BE2C (cell line): ENCODE results near the gene PPP6R3.

ENCODE experiments used
- DNase-seq: peaks from one replicate; pipeline ENCODE4 v3.0.0-alpha.2; 2020
- H3K27me3 ChIP-seq: fragments of 250-450 bp; sonication (Bioruptor Pico); 2 replicates; pipeline ENCODE4 v1.5.1; 2020; ENCODE audit warnings: mild to moderate bottlenecking
- H3K36me3 ChIP-seq: fragments of 250-450 bp; sonication (Bioruptor Pico); 2 replicates; pipeline ENCODE4 v1.5.1; 2020; ENCODE audit warnings: mild to moderate bottlenecking
- H3K4me1 ChIP-seq: fragments of 250-450 bp; sonication (Bioruptor Pico); 2 replicates; pipeline ENCODE4 v1.5.1; 2020
- H3K4me3 ChIP-seq: 2 replicates; pipeline ENCODE4 v1.5.1; 2011; ENCODE audit warnings: low read depth, low read length
- H3K9me3 ChIP-seq: fragments of 250-450 bp; sonication (Bioruptor Pico); 2 replicates; pipeline ENCODE4 v1.5.1; 2020
- TF ChIP-seq, protein P1 (sequence below): IDR thresholded peaks from 2 replicates; pipeline ENCODE4 v1.5.1; 2012; ENCODE audit warnings: mild to moderate bottlenecking, low read depth, low read length

The PPP6R3 gene

DNA sequence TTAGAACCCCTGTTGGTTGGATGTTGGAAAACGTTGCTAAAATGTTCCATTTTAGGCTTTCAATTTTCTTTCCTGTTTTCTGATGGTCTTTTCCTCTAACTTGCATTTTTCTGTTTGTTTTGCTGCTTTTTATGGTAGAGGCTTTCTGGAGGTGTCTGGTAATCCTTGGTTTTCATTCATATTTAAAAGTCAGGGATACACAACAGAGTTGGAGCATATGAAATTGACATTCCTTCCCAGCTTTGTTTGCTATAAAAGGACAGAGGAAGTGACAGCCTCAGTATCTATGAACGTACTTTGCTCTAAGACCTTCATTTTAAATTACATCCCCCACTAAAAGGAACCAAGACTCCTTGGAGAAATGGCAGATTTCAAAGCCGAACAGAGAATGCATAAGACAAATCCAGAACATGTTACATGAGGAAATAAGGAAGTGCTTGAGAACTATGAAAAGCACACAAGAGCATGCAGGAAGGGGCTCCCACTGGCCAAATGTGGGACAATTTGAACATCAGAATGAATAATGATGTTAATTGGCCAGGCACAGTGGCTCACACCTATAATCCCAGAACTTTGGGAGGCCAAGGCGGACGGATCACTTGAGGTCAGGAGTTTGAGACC lies 56.7 kb downstream of the PPP6R3 start:
- Histone ChIP-seq H3K9me3 (no peaks in the 10 kb centered on the region), H3K4me3 (no peak overlapping the region), H3K27me3 (no peaks in the 10 kb centered on the region), H3K4me1 (no peaks in the 10 kb centered on the region), H3K36me3 (peaks cover 46% of the 10 kb centered on the region)
- no peak for DNase-seq
- TF ChIP-seq, protein P1, sequence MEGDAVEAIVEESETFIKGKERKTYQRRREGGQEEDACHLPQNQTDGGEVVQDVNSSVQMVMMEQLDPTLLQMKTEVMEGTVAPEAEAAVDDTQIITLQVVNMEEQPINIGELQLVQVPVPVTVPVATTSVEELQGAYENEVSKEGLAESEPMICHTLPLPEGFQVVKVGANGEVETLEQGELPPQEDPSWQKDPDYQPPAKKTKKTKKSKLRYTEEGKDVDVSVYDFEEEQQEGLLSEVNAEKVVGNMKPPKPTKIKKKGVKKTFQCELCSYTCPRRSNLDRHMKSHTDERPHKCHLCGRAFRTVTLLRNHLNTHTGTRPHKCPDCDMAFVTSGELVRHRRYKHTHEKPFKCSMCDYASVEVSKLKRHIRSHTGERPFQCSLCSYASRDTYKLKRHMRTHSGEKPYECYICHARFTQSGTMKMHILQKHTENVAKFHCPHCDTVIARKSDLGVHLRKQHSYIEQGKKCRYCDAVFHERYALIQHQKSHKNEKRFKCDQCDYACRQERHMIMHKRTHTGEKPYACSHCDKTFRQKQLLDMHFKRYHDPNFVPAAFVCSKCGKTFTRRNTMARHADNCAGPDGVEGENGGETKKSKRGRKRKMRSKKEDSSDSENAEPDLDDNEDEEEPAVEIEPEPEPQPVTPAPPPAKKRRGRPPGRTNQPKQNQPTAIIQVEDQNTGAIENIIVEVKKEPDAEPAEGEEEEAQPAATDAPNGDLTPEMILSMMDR: no peak

DNA sequence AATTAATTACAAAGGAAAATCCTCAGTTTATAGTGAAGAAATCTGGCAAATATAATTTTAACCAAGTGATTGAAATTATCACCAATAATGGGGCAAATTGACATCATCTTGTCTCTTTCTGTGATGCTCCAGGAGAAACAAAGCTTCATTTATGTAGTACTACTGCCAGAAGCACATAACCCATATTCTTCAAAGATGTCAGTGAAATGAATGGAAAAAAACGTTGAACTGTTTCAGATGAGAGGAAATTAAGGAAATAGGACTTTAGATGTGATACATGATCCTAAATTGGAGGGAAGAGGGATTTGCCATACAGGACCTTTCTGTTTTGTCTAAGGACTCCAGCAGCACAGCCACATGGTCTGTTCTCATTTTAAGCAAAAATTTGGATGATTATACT lies 57.6 kb downstream of the PPP6R3 start:
- Histone ChIP-seq H3K4me3 (no peak overlapping the region), H3K27me3 (no peaks in the 10 kb centered on the region), H3K4me1 (no peaks in the 10 kb centered on the region), H3K9me3 (no peaks in the 10 kb centered on the region), H3K36me3 (peaks cover 56% of the 10 kb centered on the region)
- TF ChIP-seq, protein P1: no peak
- no peak for DNase-seq

DNA sequence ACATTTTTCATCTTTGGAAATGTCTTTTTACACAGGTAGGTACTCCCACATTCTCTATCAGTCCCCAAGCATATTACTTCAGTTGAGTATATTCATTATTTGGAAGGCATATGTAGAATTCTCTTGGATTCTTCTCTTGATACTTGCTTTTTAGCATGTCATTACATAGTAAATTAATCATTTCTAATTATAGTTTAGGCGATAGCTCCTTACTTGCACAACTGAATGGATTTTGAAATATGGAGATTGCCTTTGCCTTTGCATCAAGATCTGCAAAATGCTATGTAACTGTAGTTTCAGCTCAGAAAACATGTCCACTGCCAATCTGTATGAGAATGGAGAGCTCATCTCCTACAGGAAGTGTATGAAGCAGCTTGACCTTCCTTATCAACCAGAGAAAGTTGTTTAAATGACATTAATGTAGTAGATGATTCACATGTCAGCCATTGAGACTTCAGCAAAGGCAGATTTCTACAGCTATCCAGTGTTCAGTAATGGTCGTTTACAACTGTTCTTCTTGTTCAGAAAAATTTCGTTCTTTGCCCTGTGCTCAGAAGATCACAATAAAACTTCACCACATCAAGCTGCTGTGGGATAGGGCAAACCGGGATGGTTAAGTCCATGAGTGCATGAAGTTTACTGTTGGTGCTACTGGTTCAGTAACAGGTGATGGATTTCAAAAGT lies 61.6 kb downstream of the PPP6R3 start:
- no peaks in the 10 kb centered on the region for H3K9me3 ChIP-seq
- no peak for DNase-seq
- TF ChIP-seq, protein P1: no peak
- no peak overlapping the region for H3K4me3 ChIP-seq
- no peaks in the 10 kb centered on the region for H3K27me3 ChIP-seq
- peaks cover 78% of the 10 kb centered on the region for H3K36me3 ChIP-seq
- H3K4me1 ChIP-seq: no peaks in the 10 kb centered on the region

DNA sequence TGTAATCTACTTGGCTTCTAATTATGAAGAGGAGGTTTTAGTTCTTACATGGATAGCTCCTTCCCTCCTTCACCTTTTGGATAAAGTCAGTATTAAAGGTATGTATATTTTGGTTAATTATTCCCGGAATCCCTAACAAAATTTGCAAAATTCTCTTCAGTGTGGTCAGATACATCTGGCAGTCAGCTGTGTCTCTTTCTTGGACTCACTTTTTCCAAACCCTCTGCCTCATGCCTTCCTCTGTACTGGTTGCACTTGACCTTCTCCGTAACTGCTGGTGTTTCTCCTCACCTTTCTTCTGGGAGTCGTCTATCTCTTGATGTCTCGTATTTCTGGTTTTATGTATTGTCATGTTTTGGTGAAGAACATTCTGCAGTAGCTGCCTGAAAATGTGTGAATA lies 62.5 kb downstream of the PPP6R3 start:
- Histone ChIP-seq H3K4me1 (no peaks in the 10 kb centered on the region), H3K4me3 (no peak overlapping the region), H3K27me3 (no peaks in the 10 kb centered on the region), H3K36me3 (peaks cover 82% of the 10 kb centered on the region), H3K9me3 (no peaks in the 10 kb centered on the region)
- no peak for DNase-seq
- TF ChIP-seq, protein P1: no peak

DNA sequence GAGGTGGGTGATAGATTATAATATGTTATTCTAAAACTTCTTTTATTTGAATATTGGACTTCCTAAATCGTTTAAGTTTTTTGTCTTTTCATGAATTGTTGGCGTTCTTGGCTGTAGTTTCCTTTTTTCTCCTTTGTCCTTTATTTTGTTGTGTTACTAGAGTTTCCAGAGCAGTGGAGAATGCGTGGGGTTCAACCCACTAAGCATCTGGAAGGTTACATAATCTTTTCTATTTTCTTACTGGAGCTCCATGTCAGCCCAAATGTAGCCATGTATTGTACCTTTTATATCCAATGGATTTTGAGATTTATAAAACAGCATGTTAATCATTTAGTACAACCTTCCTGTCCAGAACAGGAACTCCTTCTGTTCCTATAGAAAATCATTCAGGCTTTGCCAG lies 63.2 kb downstream of the PPP6R3 start:
- no peaks in the 10 kb centered on the region for H3K27me3 ChIP-seq
- TF ChIP-seq, protein P1: no peak
- peaks cover 89% of the 10 kb centered on the region for H3K36me3 ChIP-seq
- no peaks in the 10 kb centered on the region for H3K4me1 ChIP-seq
- H3K4me3 ChIP-seq: no peak overlapping the region
- H3K9me3 ChIP-seq: no peaks in the 10 kb centered on the region
- no peak for DNase-seq

DNA sequence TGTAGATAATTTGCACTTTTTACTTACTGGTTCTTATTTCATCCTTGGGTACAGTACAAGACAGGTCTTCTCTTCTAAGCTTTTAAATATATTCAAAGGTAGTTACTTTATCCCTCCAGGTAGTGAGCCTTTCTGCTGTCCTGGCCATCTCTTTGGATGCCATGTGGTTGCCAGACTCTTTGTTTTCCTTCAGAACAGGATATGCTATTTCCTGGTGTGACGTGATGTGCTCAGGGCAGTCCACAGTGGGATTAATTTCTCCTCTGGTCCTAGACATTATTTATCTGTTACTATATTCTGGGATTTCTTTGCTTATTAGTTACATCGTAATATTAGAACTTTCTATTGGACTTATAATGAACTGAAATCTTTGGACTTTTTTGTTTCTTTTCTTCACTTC lies 63.7 kb downstream of the PPP6R3 start:
- TF ChIP-seq, protein P1: no peak
- peaks cover 90% of the 10 kb centered on the region for H3K36me3 ChIP-seq
- H3K9me3 ChIP-seq: no peaks in the 10 kb centered on the region
- H3K4me3 ChIP-seq: no peak overlapping the region
- no peaks in the 10 kb centered on the region for H3K4me1 ChIP-seq
- DNase-seq: no peak
- H3K27me3 ChIP-seq: no peaks in the 10 kb centered on the region
